ENCODE measurements around the gene RCSD1.

The RCSD1 gene

GRCh38 chr1:167751676-167752075, 121.6 kb downstream of the RCSD1 start:
- no peak overlapping the region for H3K4me3 ChIP-seq (ENCODE audit: low read depth, low read length)
- DNase-seq (ENCODE audit: low read depth): no peak

- no peak overlapping the region for H3K4me3 ChIP-seq (ENCODE audit: low read depth, low read length)
- no peak for DNase-seq (ENCODE audit: low read depth)
Measured at GRCh38 chr1:167752219-167752985, 122.4 kb downstream of the RCSD1 start.

- no peak for DNase-seq (ENCODE audit: low read depth)
- H3K4me3 ChIP-seq (ENCODE audit: low read depth, low read length): no peak overlapping the region
Measured at GRCh38 chr1:167755654-167756053, 125.6 kb downstream of the RCSD1 start.
